HepG2 (cell line): Measurements from ENCODE around the gene CCNQ. TPM values are rescaled to one million over a fixed set of nuclear protein-coding genes. Genes with fewer than 3 reads are reported as not detected.

Experiments used
- ATAC-seq: fragments of 200-7000 bp; cut with Tn5 transposase; 3 replicates; pipeline ENCODE4 v1.9.1; 2020; ENCODE audit warnings: mild to moderate bottlenecking, moderate library complexity
- BruUV-seq: library from RNA; stranded (reverse); fragments of 400-500 nt; replicated peaks from 2 replicates; lab custom pipeline; 2021; lab: Mats Ljungman, UMichigan
- CTCF ChIA-PET: fragments of 300-600 bp; formaldehyde crosslinking; extraction: SDS; loops from one replicate; lab custom pipeline; 2021; ENCODE audit warnings: low total read pairs, inconsistent platforms, low intra/inter-chr PET ratio; lab: Yijun Ruan, JAX
- POLR2A ChIA-PET: fragments of 350-600 bp; sonication (Branson Sonifier 250); formaldehyde crosslinking; loops from one replicate; lab custom pipeline; 2020; ENCODE audit warnings: antibody characterized with exemption, inconsistent platforms; lab: Yijun Ruan, JAX
- DNase-seq: peaks from one replicate; pipeline ENCODE4 v3.0.0-alpha.2; 2015; ENCODE audit warnings: low spot score
- FAIRE-seq: peaks from 3 replicates; lab custom pipeline; 2011; peaks lifted over from hg19 to GRCh38; lab: Jason Lieb, UNC
- H2AFZ ChIP-seq: one replicate; pipeline ENCODE4 v1.6.1; 2011; ENCODE audit warnings: low read length, inconsistent platforms
- H3K27ac ChIP-seq: fragments of 300-600 bp; 3 replicates; pipeline ENCODE4 v1.8.0; 2011; ENCODE audit warnings: mixed run types, mild to moderate bottlenecking, mixed read lengths, low read length, inconsistent platforms; ENCODE audit not compliant: insufficient read depth; ENCODE audit errors: extremely low read length
- H3K27me3 ChIP-seq, 2 experiments: fragments of 200-600 bp in 1 of 2; 2 replicates in 1 of 2; 3 replicates in 1 of 2; pipeline versions ENCODE4 v1.6.0 to v1.8.0; 2011; ENCODE audit warnings: low read length in 2 of 2, mild to moderate bottlenecking in 2 of 2, moderate library complexity in 2 of 2, inconsistent platforms in 1 of 2; ENCODE audit not compliant: insufficient read depth in 2 of 2, control insufficient read depth in 1 of 2
- H3K36me3 ChIP-seq, 2 experiments: fragments of 200-600 bp in 1 of 2; replicated peaks in 1 of 2; 2 replicates in 1 of 2; 3 replicates in 1 of 2; pipeline versions ENCODE4 v1.5.1 to v1.8.0; 2011; ENCODE audit warnings: low read length in 2 of 2, inconsistent platforms in 1 of 2; ENCODE audit not compliant: insufficient read depth in 2 of 2, control insufficient read depth in 1 of 2
- H3K4me1 ChIP-seq: 2 replicates; pipeline ENCODE4 v1.5.1; 2012; ENCODE audit warnings: low read length, inconsistent platforms; ENCODE audit not compliant: insufficient read depth
- H3K4me2 ChIP-seq: 2 replicates; pipeline ENCODE4 v1.6.0; 2011; ENCODE audit warnings: low read depth, low read length, inconsistent platforms
- H3K4me3 ChIP-seq, 3 experiments: fragments of 200-600 bp in 1 of 3; sonication (generic), shearing (Covaris generic) in 1 of 3; replicated peaks in 1 of 3; 2 replicates each; pipeline ENCODE4 v1.5.1; 2011 to 2016; ENCODE audit warnings: low read length in 3 of 3, inconsistent platforms in 2 of 3, low read depth in 2 of 3, mild to moderate bottlenecking in 2 of 3, control low read depth in 1 of 3, mixed read lengths in 1 of 3; ENCODE audit not compliant: insufficient read depth in 1 of 3
- H3K79me2 ChIP-seq: one replicate; pipeline ENCODE4 v1.6.1; 2011; ENCODE audit warnings: low read length, inconsistent platforms; ENCODE audit not compliant: insufficient read depth
- H3K9ac ChIP-seq: 2 replicates; pipeline ENCODE4 v1.6.0; 2011; ENCODE audit warnings: mild to moderate bottlenecking, low read depth, low read length, inconsistent platforms; ENCODE audit not compliant: insufficient read depth
- H3K9me3 ChIP-seq: 2 replicates; pipeline ENCODE4 v1.5.1; 2012; ENCODE audit warnings: mild to moderate bottlenecking, low read length
- H4K20me1 ChIP-seq: 2 replicates; pipeline ENCODE4 v1.6.0; 2011; ENCODE audit warnings: inconsistent platforms, mild to moderate bottlenecking, low read length, moderate library complexity; ENCODE audit not compliant: insufficient read depth
- BRCA1 ChIP-seq: sonication (generic); formaldehyde crosslinking; IDR thresholded peaks from 2 replicates; pipeline ENCODE4 v1.4.0; 2020; ENCODE audit warnings: missing genetic modification reagents
- WIZ ChIP-seq: sonication (generic); formaldehyde crosslinking; IDR thresholded peaks from 2 replicates; pipeline ENCODE4 v1.5.1; 2020; ENCODE audit warnings: mild to moderate bottlenecking, missing genetic modification reagents
- WGBS: methylation state at CpG from one replicate; pipeline ENCODE4 v1.1.6; 2017; ENCODE audit warnings: low lambda C conversion rate; 5-methylcytosine and 5-hydroxymethylcytosine counted together
- in situ Hi-C: cut with HindIII; loops from 2 replicates; pipeline ENCODE4 v1.10.0; 2017; ENCODE audit warnings: low pct_unique_long_range_greater_than_20kb; ENCODE audit not compliant: extremely low pct_ligation_motif_present
- intact Hi-C: fragments of 100-400 bp; cut with micrococcal nuclease; formaldehyde crosslinking; loops from one replicate; pipeline ENCODE4 v1.10.0; 2022; ENCODE audit not compliant: unreplicated experiment
- polyA plus RNA-seq, 8 experiments: library from polyadenylated mRNA; depleted of rRNA in 3 of 8; stranded (reverse) in 7 of 8; unstranded in 1 of 8; fragments of >200 nt; fragmentation: Illumina TruSeq in 4 of 8; extraction: Trizol in 4 of 8; gene quantifications; 2 replicates each; pipeline versions ENCODE4 v1.2.1 to v1.2.3, GENCODE V29; 2011 to 2016; ENCODE audit warnings: low read depth in 4 of 8, missing spikeins in 1 of 8, mixed read lengths in 1 of 8; ENCODE audit not compliant: insufficient read depth in 1 of 8
- total RNA-seq, 5 experiments: library from RNA; depleted of rRNA; stranded (reverse); fragments of >200 nt; fragmentation: Illumina TruSeq; extraction: Trizol; gene quantifications; 2 replicates each; pipeline ENCODE4 v1.2.3, GENCODE V29; 2016; ENCODE audit warnings: low read depth in 1 of 5
- TF ChIP-seq, protein P1 (sequence below): sonication (generic); formaldehyde crosslinking; IDR thresholded peaks from 2 replicates; pipeline ENCODE4 v1.5.0; 2020; ENCODE audit warnings: mild to moderate bottlenecking, missing genetic modification reagents, borderline replicate concordance
- TF ChIP-seq, protein P2 (sequence below): sonication (generic); formaldehyde crosslinking; IDR thresholded peaks from 2 replicates; pipeline ENCODE4 v1.5.0; 2020; ENCODE audit warnings: mild to moderate bottlenecking, missing genetic modification reagents

Gene CCNQ
- total and polyA plus RNA-seq, 2 of the 13 experiments (the other 11 are each of a cell fraction or from before 2014, with no cell fraction given): 15.0 to 25.5 TPM

GRCh38 chrX:153608806-153609205 is 9.9 kb upstream of the CCNQ start:
- in situ Hi-C loops (loop anchor here (5.0 kb wide), 1 partner anchor 47 kb away; no protein-coding TSS in a partner anchor), intact Hi-C loops (no loop called here)
- H3K4me1 ChIP-seq: peaks cover 18% of the 10 kb centered on the region
- no peak overlapping the region for H3K4me3 ChIP-seq
- DNase-seq (no peak), FAIRE-seq (no peak), ATAC-seq (no peak)
- no peak overlapping the region for H3K9ac ChIP-seq
- no peaks in the 10 kb centered on the region for H3K79me2 ChIP-seq
- H2AFZ ChIP-seq: no peak overlapping the region
- TF ChIP-seq WIZ (CRISPR knock-in tag) (no peak), BRCA1 (no peak)
- TF ChIP-seq, protein P1, sequence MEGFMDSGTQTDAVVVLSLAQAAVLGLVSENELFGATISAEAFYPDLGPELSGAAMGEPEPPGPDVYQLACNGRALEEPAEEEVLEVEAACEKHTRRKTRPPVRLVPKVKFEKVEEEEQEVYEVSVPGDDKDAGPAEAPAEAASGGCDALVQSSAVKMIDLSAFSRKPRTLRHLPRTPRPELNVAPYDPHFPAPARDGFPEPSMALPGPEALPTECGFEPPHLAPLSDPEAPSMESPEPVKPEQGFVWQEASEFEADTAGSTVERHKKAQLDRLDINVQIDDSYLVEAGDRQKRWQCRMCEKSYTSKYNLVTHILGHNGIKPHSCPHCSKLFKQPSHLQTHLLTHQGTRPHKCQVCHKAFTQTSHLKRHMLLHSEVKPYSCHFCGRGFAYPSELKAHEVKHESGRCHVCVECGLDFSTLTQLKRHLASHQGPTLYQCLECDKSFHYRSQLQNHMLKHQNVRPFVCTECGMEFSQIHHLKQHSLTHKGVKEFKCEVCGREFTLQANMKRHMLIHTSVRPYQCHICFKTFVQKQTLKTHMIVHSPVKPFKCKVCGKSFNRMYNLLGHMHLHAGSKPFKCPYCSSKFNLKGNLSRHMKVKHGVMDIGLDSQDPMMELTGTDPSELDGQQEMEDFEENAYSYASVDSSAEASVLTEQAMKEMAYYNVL: no peak
- TF ChIP-seq, protein P2, sequence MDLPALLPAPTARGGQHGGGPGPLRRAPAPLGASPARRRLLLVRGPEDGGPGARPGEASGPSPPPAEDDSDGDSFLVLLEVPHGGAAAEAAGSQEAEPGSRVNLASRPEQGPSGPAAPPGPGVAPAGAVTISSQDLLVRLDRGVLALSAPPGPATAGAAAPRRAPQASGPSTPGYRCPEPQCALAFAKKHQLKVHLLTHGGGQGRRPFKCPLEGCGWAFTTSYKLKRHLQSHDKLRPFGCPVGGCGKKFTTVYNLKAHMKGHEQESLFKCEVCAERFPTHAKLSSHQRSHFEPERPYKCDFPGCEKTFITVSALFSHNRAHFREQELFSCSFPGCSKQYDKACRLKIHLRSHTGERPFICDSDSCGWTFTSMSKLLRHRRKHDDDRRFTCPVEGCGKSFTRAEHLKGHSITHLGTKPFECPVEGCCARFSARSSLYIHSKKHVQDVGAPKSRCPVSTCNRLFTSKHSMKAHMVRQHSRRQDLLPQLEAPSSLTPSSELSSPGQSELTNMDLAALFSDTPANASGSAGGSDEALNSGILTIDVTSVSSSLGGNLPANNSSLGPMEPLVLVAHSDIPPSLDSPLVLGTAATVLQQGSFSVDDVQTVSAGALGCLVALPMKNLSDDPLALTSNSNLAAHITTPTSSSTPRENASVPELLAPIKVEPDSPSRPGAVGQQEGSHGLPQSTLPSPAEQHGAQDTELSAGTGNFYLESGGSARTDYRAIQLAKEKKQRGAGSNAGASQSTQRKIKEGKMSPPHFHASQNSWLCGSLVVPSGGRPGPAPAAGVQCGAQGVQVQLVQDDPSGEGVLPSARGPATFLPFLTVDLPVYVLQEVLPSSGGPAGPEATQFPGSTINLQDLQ: no peak
- H3K9me3 ChIP-seq: no peaks in the 10 kb centered on the region
- no peaks in the 10 kb centered on the region for H3K27me3 ChIP-seq
- H3K27ac ChIP-seq: no peak overlapping the region
- no peaks in the 10 kb centered on the region for H3K36me3 ChIP-seq
- H4K20me1 ChIP-seq: no peaks in the 10 kb centered on the region
- ChIA-PET CTCF (interaction anchor here (1.0 to 2.7 kb wide), 4 partner anchors 28 to 59 kb away, joined by 4 to 21 read pairs (median 14); partner anchors contain the start of gene DUSP9), POLR2A (interaction anchor here (2.0 to 9.1 kb wide), 3 partner anchors 10 to 40 kb away, joined by 7 to 144 read pairs (median 96); partner anchors contain the start of genes CCNQ and DUSP9)
- no peak overlapping the region for H3K4me2 ChIP-seq
- 26% methylated on average over 4 of the region's 4 CpGs for WGBS
- BruUV-seq: no TSS peak
